Thoracic aorta (tissue), 2 donors: ENCODE data around the gene MMD2. TPM values are rescaled to one million over a fixed set of nuclear protein-coding genes. Genes with fewer than 3 reads are reported as not detected.

Experiments
- ATAC-seq: fragments of 150-250 bp; one replicate; pipeline ENCODE4 v1.8.0; 2017; ENCODE audit warnings: low read depth; ENCODE audit not compliant: insufficient number of reproducible peaks, low FRiP score
- DNase-seq: peaks from one replicate; pipeline ENCODE4 v3.0.0-alpha.2; 2020; ENCODE audit warnings: low spot score
- H3K27ac ChIP-seq, 2 donors: fragments of 200-600 bp; sonication (generic); 1 replicate in 1 of 2; 2 replicates in 1 of 2; pipeline ENCODE4 v1.5.1; 2016; ENCODE audit warnings: mild to moderate bottlenecking in 2 of 2, moderate library complexity in 2 of 2
- H3K27me3 ChIP-seq: fragments of 200-600 bp; sonication (generic); replicated peaks from 2 replicates; pipeline ENCODE4 v1.6.0; 2016; ENCODE audit warnings: mild to moderate bottlenecking; ENCODE audit not compliant: insufficient read depth
- H3K36me3 ChIP-seq: fragments of 200-600 bp; sonication (generic); one replicate; pipeline ENCODE4 v1.5.1; 2016
- H3K4me1 ChIP-seq, 2 donors: fragments of 200-600 bp; sonication (generic); 1 replicate in 1 of 2; 2 replicates in 1 of 2; pipeline versions ENCODE4 v1.5.1 to v1.6.0; 2016; ENCODE audit warnings: low read depth in 2 of 2, mild to moderate bottlenecking in 1 of 2; ENCODE audit not compliant: control insufficient read depth in 1 of 2
- H3K4me3 ChIP-seq: fragments of 200-600 bp; sonication (generic); 2 replicates; pipeline ENCODE4 v1.5.1; 2016; ENCODE audit warnings: mild to moderate bottlenecking
- H3K9me3 ChIP-seq: fragments of 200-600 bp; sonication (generic); 2 replicates; pipeline ENCODE4 v1.5.1; 2016
- total RNA-seq, 2 donors: library from RNA; depleted of rRNA; stranded (reverse); fragments of >200 nt; gene quantifications; one replicate each; pipeline versions ENCODE4 v1.1.0 to v1.2.3, GENCODE V29; 2016
- TF ChIP-seq, protein P1 (sequence below): fragments of 200-600 bp; sonication (generic); IDR thresholded peaks from one replicate; pipeline ENCODE4 v1.5.1; 2019; ENCODE audit warnings: antibody characterized with exemption

Gene MMD2
- total RNA-seq, 2 donors from 2014 or later: not detected

DNA sequence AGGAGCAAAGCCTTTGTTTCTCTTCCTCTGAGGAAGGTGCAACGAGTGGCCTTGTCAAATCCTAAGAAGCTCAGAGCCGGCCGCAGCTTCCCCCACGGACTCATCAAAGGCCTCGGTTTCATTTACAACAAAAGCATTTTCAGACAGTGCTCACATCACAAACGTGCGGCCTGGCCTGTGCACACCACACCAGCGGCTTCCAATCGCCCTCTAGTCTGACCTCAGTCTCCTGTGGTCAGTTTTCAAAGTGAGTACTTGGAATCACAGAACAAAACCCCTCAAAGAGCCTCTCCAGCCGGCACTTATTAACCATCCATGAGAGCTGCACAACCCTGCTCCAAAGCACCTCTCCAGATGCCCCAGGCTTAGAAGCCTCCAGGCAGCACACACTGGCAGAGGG, 78.8 kb downstream of the MMD2 start:
- TF ChIP-seq, protein P1, sequence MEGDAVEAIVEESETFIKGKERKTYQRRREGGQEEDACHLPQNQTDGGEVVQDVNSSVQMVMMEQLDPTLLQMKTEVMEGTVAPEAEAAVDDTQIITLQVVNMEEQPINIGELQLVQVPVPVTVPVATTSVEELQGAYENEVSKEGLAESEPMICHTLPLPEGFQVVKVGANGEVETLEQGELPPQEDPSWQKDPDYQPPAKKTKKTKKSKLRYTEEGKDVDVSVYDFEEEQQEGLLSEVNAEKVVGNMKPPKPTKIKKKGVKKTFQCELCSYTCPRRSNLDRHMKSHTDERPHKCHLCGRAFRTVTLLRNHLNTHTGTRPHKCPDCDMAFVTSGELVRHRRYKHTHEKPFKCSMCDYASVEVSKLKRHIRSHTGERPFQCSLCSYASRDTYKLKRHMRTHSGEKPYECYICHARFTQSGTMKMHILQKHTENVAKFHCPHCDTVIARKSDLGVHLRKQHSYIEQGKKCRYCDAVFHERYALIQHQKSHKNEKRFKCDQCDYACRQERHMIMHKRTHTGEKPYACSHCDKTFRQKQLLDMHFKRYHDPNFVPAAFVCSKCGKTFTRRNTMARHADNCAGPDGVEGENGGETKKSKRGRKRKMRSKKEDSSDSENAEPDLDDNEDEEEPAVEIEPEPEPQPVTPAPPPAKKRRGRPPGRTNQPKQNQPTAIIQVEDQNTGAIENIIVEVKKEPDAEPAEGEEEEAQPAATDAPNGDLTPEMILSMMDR: no peak

DNA sequence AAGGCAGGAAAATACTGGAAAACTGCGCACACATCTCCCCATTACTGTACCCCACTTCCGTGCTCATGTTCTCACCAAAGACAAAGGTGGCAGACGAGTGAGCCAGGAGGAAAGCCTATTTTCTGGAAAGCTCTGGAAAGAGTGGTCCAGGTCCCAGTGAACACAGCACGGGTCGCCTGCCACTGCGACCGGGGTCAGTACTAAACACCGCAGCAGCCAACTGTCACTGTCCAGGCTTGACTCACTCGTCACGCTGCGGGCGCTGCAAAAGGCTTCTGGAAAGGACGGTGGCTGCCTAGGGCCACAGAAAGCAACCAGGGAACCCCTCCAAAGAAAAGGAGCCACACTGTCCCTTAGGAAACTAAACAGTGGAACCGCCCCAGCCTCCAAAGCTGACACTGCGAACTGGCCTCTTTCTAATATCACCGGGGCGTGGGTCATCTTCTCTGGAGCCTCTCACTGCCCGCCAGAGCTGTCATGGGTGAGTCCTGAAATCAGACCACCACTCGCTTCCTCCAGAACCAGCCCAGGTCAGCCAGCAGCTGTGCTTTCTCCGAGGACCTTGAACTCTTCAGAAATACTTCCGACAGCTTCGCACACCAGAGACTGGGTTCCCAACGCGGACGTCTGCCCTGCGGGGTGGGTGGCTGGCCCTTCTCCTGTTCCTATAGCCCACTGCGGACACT, 79.4 kb downstream of the MMD2 start:
- Histone ChIP-seq H3K4me1 (no peaks in the 10 kb centered on the region), H3K36me3 (no peaks in the 10 kb centered on the region), H3K27me3 (no peaks in the 10 kb centered on the region), H3K9me3 (no peaks in the 10 kb centered on the region), H3K27ac (no peak overlapping the region), H3K4me3 (no peak overlapping the region)
- TF ChIP-seq, protein P1: no peak
- no peak for ATAC-seq
- no peak for DNase-seq

More for the DNA sequence above, 78.8 kb downstream of the MMD2 start:
- Histone ChIP-seq H3K36me3 (no peaks in the 10 kb centered on the region), H3K27ac (no peak overlapping the region), H3K4me3 (no peak overlapping the region), H3K4me1 (no peaks in the 10 kb centered on the region), H3K27me3 (no peaks in the 10 kb centered on the region), H3K9me3 (no peaks in the 10 kb centered on the region)
- DNase-seq: no peak
- no peak for ATAC-seq

DNA sequence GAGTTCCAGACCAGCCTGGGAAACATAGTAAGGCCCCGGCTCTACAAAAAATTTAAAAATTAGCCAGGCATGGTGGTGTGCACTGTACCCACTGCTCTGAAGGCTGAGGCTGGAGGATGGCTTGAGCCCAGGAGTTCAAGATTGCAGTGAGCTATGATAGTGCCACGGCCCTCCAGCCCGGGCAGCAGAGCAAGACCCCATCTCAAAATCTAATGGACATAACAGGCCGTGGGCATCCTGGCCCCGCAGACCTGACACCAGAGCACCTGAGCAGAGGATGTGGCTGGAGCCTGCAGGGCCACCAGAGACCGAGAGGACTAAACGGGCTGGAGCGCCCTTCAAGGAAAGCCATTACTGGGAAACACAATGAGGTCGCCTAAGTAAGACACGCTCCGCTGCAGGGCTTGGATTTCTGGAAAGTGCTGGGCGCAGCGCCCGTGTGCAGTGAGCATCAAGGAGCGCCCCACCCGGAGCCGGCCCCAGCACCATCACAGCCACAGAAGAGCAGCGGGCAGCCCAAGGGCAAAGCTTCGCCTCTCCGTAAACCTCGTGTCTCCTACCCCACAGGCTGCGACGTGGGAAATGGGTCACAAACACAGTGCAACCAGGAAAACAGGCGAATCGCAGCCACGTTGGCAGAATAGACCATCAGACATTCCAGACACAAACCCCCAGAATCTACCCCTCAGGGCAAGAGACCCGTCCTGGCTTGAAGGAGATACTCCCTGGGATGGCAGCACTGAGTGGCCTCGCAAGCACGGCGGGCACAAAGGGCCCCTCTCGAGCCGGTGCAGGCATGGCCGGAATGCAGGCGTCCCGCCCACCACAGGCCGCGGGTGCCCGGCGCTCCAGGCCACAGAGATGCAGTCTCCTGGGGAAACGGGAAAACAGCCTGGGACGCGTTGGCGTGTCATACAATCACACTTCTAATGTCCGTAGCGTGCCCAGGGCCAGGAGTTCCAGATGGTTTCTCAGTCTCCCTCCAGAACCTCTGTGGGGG, 80.4 kb downstream of the MMD2 start:
- no peak for DNase-seq
- TF ChIP-seq, protein P1: no peak
- Histone ChIP-seq H3K4me1 (no peaks in the 10 kb centered on the region), H3K27ac (no peak overlapping the region), H3K4me3 (no peak overlapping the region), H3K36me3 (no peaks in the 10 kb centered on the region), H3K9me3 (no peaks in the 10 kb centered on the region), H3K27me3 (no peaks in the 10 kb centered on the region)
- ATAC-seq: no peak

DNA sequence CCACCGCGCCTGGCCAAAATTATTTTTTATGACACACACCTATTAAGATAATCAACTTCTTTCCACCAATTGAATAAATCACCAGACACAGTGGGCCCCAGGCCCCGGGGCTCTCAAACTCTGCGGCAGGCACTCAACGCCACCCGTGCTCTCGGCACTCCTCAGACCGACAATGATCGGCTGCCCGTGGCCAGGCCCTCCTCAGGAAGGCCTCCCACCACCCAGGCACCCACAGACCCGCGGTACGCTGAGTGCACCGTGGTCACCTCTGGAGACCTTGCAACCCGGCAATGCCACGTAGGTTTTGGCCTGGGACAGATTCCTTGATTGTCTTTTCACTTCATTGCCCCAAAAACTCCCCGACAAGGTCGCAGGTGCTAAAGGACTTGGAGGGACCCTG, 82.4 kb downstream of the MMD2 start:
- Histone ChIP-seq H3K27ac (no peak overlapping the region), H3K9me3 (no peaks in the 10 kb centered on the region), H3K36me3 (no peaks in the 10 kb centered on the region), H3K27me3 (no peaks in the 10 kb centered on the region), H3K4me1 (no peaks in the 10 kb centered on the region), H3K4me3 (no peak overlapping the region)
- ATAC-seq: no peak
- TF ChIP-seq, protein P1: no peak
- DNase-seq: no peak

DNA sequence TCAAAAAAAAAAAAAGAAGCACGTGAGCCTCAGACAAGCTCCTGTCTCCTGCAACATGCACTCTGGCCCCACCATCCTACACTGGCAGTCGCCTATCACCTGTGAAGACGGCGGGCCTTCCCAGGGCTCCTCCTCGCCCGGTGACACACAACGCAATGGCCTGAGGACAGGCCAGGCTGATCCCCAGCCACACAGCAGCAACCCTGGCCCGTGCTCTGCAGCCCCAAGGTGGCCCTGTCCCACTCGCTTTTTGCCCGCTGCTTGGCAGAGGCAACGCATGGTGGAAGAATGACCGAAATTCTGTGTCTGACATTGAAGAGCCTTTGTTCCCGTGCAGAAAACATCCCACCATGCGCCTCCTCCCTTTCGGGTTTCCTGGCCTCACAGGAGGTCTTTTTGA, 83.6 kb downstream of the MMD2 start:
- Histone ChIP-seq H3K9me3 (no peaks in the 10 kb centered on the region), H3K27me3 (no peaks in the 10 kb centered on the region), H3K36me3 (no peaks in the 10 kb centered on the region), H3K4me3 (no peak overlapping the region), H3K27ac (no peak overlapping the region), H3K4me1 (no peaks in the 10 kb centered on the region)
- ATAC-seq (no peak), DNase-seq (no peak)
- TF ChIP-seq, protein P1: no peak
